H9 (cell line): ENCODE data around the gene EEF1AKMT3. TPM values are rescaled to one million over a fixed set of nuclear protein-coding genes. Genes with fewer than 3 reads are reported as not detected.

ENCODE experiments used
- DNase-seq: peaks from one replicate; pipeline ENCODE4 v3.0.0-alpha.2; 2017
- H2AFZ ChIP-seq: one replicate; pipeline ENCODE4 v1.6.1; 2013; ENCODE audit warnings: mild to moderate bottlenecking, low read length, control low read depth, moderate library complexity
- H2AK5ac ChIP-seq: 2 replicates; pipeline ENCODE4 v1.6.1; 2013; ENCODE audit warnings: low read length, control low read depth, mixed read lengths; ENCODE audit not compliant: insufficient read length
- H2BK120ac ChIP-seq: one replicate; pipeline ENCODE4 v1.6.1; 2013; ENCODE audit warnings: low read depth, mild to moderate bottlenecking, low read length, control low read depth, inconsistent platforms; ENCODE audit not compliant: poor library complexity, severe bottlenecking
- H2BK12ac ChIP-seq: 2 replicates; pipeline ENCODE4 v1.6.1; 2013; ENCODE audit warnings: low read length, control low read depth, mixed read lengths, low read depth; ENCODE audit not compliant: insufficient read length
- H2BK15ac ChIP-seq: 2 replicates; pipeline ENCODE4 v1.6.1; 2013; ENCODE audit warnings: low read depth, low read length, control low read depth
- H2BK20ac ChIP-seq: one replicate; pipeline ENCODE4 v1.6.1; 2013; ENCODE audit warnings: low read depth, mild to moderate bottlenecking, low read length, control low read depth, inconsistent platforms; ENCODE audit not compliant: poor library complexity, severe bottlenecking
- H2BK5ac ChIP-seq: 2 replicates; pipeline ENCODE4 v1.6.1; 2013; ENCODE audit warnings: low read length, control low read depth, mixed read lengths; ENCODE audit not compliant: insufficient read length
- H3K14ac ChIP-seq: 2 replicates; pipeline ENCODE4 v1.6.1; 2013; ENCODE audit warnings: low read length, control low read depth; ENCODE audit not compliant: insufficient read depth
- H3K18ac ChIP-seq: 2 replicates; pipeline ENCODE4 v1.6.1; 2013; ENCODE audit warnings: low read depth, mild to moderate bottlenecking, mixed read lengths, low read length, control low read depth; ENCODE audit not compliant: insufficient read length
- H3K23ac ChIP-seq: 2 replicates; pipeline ENCODE4 v1.6.1; 2013; ENCODE audit warnings: low read length, control low read depth, mixed read lengths, low read depth; ENCODE audit not compliant: insufficient read length
- H3K23me2 ChIP-seq: 2 replicates; pipeline ENCODE4 v1.6.1; 2013; ENCODE audit warnings: low read depth, mild to moderate bottlenecking, mixed read lengths, low read length, control low read depth; ENCODE audit not compliant: insufficient read length, poor library complexity, severe bottlenecking
- H3K27ac ChIP-seq: 2 replicates; pipeline ENCODE4 v1.5.1; 2013; ENCODE audit warnings: low read length, control low read depth, mixed read lengths, low read depth; ENCODE audit not compliant: insufficient read length
- H3K27me3 ChIP-seq: 2 replicates; pipeline ENCODE4 v1.6.1; 2013; ENCODE audit warnings: low read length, control low read depth, inconsistent platforms; ENCODE audit not compliant: insufficient read depth
- H3K4ac ChIP-seq: 2 replicates; pipeline ENCODE4 v1.6.1; 2013; ENCODE audit warnings: low read depth, mild to moderate bottlenecking, control low read depth, inconsistent platforms, low read length, moderate library complexity
- H3K4me1 ChIP-seq: 2 replicates; pipeline ENCODE4 v1.6.1; 2013; ENCODE audit warnings: low read length, control low read depth, inconsistent platforms; ENCODE audit not compliant: insufficient read depth
- H3K4me2 ChIP-seq: 2 replicates; pipeline ENCODE4 v1.6.1; 2013; ENCODE audit warnings: low read length, control low read depth, mixed read lengths; ENCODE audit not compliant: insufficient read length, insufficient read depth
- H3K56ac ChIP-seq: 2 replicates; pipeline ENCODE4 v1.6.1; 2013; ENCODE audit warnings: low read depth, mild to moderate bottlenecking, mixed read lengths, low read length, control low read depth; ENCODE audit not compliant: insufficient read length
- H3K79me1 ChIP-seq: 2 replicates; pipeline ENCODE4 v1.6.1; 2013; ENCODE audit warnings: low read depth, mild to moderate bottlenecking, moderate library complexity, low read length, control low read depth, inconsistent platforms; ENCODE audit not compliant: insufficient read depth, poor library complexity, severe bottlenecking
- H3K79me2 ChIP-seq: 2 replicates; pipeline ENCODE4 v1.6.1; 2013; ENCODE audit warnings: low read length, control low read depth, inconsistent platforms; ENCODE audit not compliant: insufficient read depth
- H3K9ac ChIP-seq: 2 replicates; pipeline ENCODE4 v1.6.1; 2013; ENCODE audit warnings: low read length, control low read depth, mixed read lengths; ENCODE audit not compliant: insufficient read length; ENCODE audit errors: extremely low read depth
- H3K9me3 ChIP-seq: one replicate; pipeline ENCODE4 v1.6.1; 2013; ENCODE audit warnings: low read depth, low read length, inconsistent platforms; ENCODE audit not compliant: control insufficient read depth
- H3T11ph ChIP-seq: one replicate; pipeline ENCODE4 v1.6.1; 2013; ENCODE audit warnings: mild to moderate bottlenecking, low read length, control low read depth, inconsistent platforms
- H4K20me1 ChIP-seq: one replicate; pipeline ENCODE4 v1.6.1; 2013; ENCODE audit not compliant: control insufficient read depth, insufficient read length, insufficient read depth
- H4K5ac ChIP-seq: 2 replicates; pipeline ENCODE4 v1.6.1; 2013; ENCODE audit warnings: low read depth, mild to moderate bottlenecking, mixed read lengths, low read length, control low read depth; ENCODE audit not compliant: insufficient read length
- H4K8ac ChIP-seq: replicated peaks from 2 replicates; pipeline ENCODE4 v1.6.1; 2013; ENCODE audit warnings: low read length, control low read depth, mixed read lengths, low read depth; ENCODE audit not compliant: insufficient read length
- H4K91ac ChIP-seq: 2 replicates; pipeline ENCODE4 v1.6.1; 2013; ENCODE audit warnings: low read depth, mild to moderate bottlenecking, moderate library complexity, mixed read lengths, low read length, control low read depth; ENCODE audit not compliant: insufficient read length
- H3K27ac Mint-ChIP-seq, 3 experiments: 2 replicates in 2 of 3; 3 replicates in 1 of 3; pipeline ENCODE4 v1.8.0; 2020 to 2021; ENCODE audit warnings: mixed read lengths in 3 of 3, mild to moderate bottlenecking in 1 of 3, moderate library complexity in 1 of 3
- H3K27me3 Mint-ChIP-seq: 2 replicates; pipeline ENCODE4 v1.8.0; 2021; ENCODE audit warnings: low read depth, mild to moderate bottlenecking, moderate library complexity, mixed read lengths
- H3K36me3 Mint-ChIP-seq, 3 experiments: 2 replicates in 2 of 3; 3 replicates in 1 of 3; pipeline ENCODE4 v1.8.0; 2020 to 2021; ENCODE audit warnings: low read depth in 3 of 3, mixed read lengths in 3 of 3; ENCODE audit not compliant: insufficient read depth in 1 of 3
- H3K4me1 Mint-ChIP-seq, 2 experiments: 2 replicates each; pipeline ENCODE4 v1.8.0; 2020; ENCODE audit warnings: mixed read lengths in 2 of 2
- H3K4me3 Mint-ChIP-seq, 2 experiments: 2 replicates in 1 of 2; 3 replicates in 1 of 2; pipeline ENCODE4 v1.8.0; 2020 to 2021; ENCODE audit warnings: mild to moderate bottlenecking in 2 of 2, mixed read lengths in 2 of 2, moderate library complexity in 1 of 2
- H3K9me3 Mint-ChIP-seq, 2 experiments: 2 replicates in 1 of 2; 3 replicates in 1 of 2; pipeline ENCODE4 v1.8.0; 2020; ENCODE audit warnings: mild to moderate bottlenecking in 2 of 2, mixed read lengths in 2 of 2, moderate library complexity in 1 of 2
- CTCF ChIP-seq: fragments of 200-600 bp; sonication (generic); conservative IDR thresholded peaks from 3 replicates; pipeline ENCODE4 v1.8.0; 2021; ENCODE audit warnings: antibody characterized with exemption, mild to moderate bottlenecking
- WGBS: extraction: QIAGEN DNeasy Blood & Tissue Kit; methylation state at CpG from one replicate; pipeline ENCODE4 v1.1.7; 2013; ENCODE audit warnings: missing lambda C conversion rate, low lambda C conversion rate, mixed read lengths; ENCODE audit not compliant: insufficient read length; ENCODE audit errors: extremely low coverage; 5-methylcytosine and 5-hydroxymethylcytosine counted together
- total RNA-seq: library from RNA; stranded (reverse); gene quantifications from 2 replicates; pipeline ENCODE4 v1.2.1, GENCODE V29; 2021

Gene EEF1AKMT3
- total RNA-seq, 1 experiment from 2014 or later: 2.9 TPM

GRCh38 chr12:57767876-57768275 lies 4.5 kb upstream of the EEF1AKMT3 start:
- Histone ChIP-seq H3T11ph (no peak overlapping the region), H3K4me2 (no peak overlapping the region), H2BK15ac (no peak overlapping the region), H2AK5ac (no peak overlapping the region), H2BK5ac (no peak overlapping the region), H3K56ac (no peak overlapping the region), H3K79me1 (no peaks in the 10 kb centered on the region), H4K20me1 (no peaks in the 10 kb centered on the region), H2BK12ac (no peak overlapping the region), H3K18ac (no peak overlapping the region), H3K4me1 (peaks cover 3% of the 10 kb centered on the region; the same call in 1 of the 2 replicates), H3K4ac (no peak overlapping the region), H2BK120ac (no peak overlapping the region), H3K79me2 (no peaks in the 10 kb centered on the region), H2AFZ (no peak overlapping the region), H3K27ac (no peak overlapping the region), H4K91ac (no peak overlapping the region), H3K23ac (no peak overlapping the region), H2BK20ac (no peak overlapping the region), H3K23me2 (peaks cover 31% of the 10 kb centered on the region), H4K5ac (no peak overlapping the region), H3K9me3 (no peaks in the 10 kb centered on the region), H3K27me3 (peaks cover 31% of the 10 kb centered on the region; the same call in 1 of the 2 replicates), H3K9ac (no peak overlapping the region), H4K8ac (no peak overlapping the region), H3K14ac (no peak overlapping the region)
- Mint-ChIP-seq H3K9me3 (no peaks in the 10 kb centered on the region), H3K4me3 (no peak overlapping the region), H3K27me3 (peaks cover 41% of the 10 kb centered on the region), H3K36me3 (peaks cover 20 to 39% (median 31%) of the 10 kb centered on the region in 3 experiments), H3K4me1 (peaks cover 33 to 49% of the 10 kb centered on the region in 2 experiments), H3K27ac (no peak overlapping the region)
- no peak for TF ChIP-seq CTCF
- no peak for DNase-seq
- no CpG with 5 or more reads among the region's 3 CpGs for WGBS
